Subcutaneous adipose tissue (tissue), 4 donors: Measurements from ENCODE around the gene EN2. TPM values are rescaled to one million over a fixed set of nuclear protein-coding genes. Genes with fewer than 3 reads are reported as not detected.

ENCODE experiments used
- CTCF ChIP-seq: fragments of 450-650 bp; IDR thresholded peaks from one replicate; pipeline ENCODE4 v1.5.1; 2016; ENCODE audit warnings: low read depth, mild to moderate bottlenecking, control low read depth, antibody characterized with exemption, moderate library complexity
- total RNA-seq, 4 donors: library from RNA; depleted of rRNA; stranded (reverse); fragments of >200 nt; gene quantifications; one replicate each; pipeline ENCODE4 v1.1.0, GENCODE V29; 2016

EN2 gene
- total RNA-seq, 4 donors from 2014 or later: not detected

GRCh38 chr7:155414547-155415492, 43.1 kb upstream of the EN2 start:
- TF ChIP-seq CTCF: no peak

GRCh38 chr7:155416646-155417380, 41.1 kb upstream of the EN2 start:
- no peak for TF ChIP-seq CTCF

GRCh38 chr7:155418304-155418703, 39.6 kb upstream of the EN2 start:
- no peak for TF ChIP-seq CTCF

GRCh38 chr7:155418941-155419755, 38.8 kb upstream of the EN2 start:
- no peak for TF ChIP-seq CTCF

GRCh38 chr7:155420116-155420515, 37.8 kb upstream of the EN2 start:
- TF ChIP-seq CTCF: no peak

GRCh38 chr7:155422151-155422550, 35.8 kb upstream of the EN2 start:
- no peak for TF ChIP-seq CTCF
